AG08395 (cell line): ENCODE results near the gene PHLDA3.

ENCODE experiments used
- DNase-seq: peaks from one replicate; pipeline ENCODE4 v3.0.0; 2012; ENCODE audit warnings: mixed read lengths, low spot score

The PHLDA3 gene

DNA sequence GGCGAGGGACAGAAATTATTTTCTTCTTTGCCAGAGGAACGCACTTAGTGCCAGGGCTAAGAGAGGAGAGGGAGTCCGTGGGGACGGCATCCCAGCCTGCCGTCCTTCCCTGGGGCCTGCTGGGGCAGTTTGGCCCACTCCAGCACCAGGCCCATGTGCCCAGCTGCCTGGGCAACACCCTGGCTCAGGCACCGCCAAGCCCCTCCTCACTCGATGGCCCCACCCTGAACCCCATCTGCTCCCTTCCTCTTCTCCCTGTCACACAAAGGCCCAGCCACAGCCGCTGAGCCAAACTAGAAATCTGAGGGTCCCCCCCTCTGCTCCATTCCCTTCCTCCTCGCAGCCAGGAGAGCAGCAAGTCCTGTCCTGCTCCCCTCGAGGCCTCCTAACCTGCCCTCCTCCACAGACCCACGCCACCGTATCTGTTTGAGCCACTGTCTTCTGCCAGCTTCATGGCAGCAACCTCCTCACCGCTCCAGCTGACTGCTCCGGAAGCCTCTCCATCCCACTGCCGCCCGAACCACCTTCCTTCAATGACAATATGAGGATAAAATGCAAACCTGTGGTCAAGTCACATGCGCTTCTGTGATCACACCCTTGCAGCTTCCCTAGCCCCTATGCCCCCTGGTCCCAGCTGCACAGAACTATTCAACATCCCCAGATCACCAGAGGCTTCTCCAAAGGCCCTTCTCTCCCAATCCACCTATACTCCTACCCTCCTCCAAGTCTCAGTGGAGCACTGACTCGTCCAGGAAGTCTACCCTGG is 39.1 kb downstream of the PHLDA3 start:
- DNase-seq, result no peak

DNA sequence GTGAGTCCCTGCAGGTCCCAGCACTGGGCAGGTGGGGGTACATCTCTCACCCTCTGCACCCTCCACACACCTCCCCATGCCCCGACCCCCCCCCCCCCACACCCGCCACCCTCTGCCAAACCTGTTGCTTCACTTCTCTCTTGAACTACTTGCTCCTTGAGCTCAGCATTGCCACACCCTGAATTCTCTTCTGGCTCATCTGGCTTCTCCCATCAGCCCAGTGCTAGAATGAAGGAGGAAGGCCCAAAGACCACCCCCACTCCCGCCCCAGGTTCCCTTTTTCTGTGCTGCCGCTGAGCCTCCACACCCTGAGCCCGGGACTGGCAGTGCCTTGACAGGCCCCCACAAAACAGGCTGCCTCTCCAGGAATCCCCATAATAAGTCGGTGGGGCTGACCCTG is 41.0 kb downstream of the PHLDA3 start:
- DNase-seq, result no peak

DNA sequence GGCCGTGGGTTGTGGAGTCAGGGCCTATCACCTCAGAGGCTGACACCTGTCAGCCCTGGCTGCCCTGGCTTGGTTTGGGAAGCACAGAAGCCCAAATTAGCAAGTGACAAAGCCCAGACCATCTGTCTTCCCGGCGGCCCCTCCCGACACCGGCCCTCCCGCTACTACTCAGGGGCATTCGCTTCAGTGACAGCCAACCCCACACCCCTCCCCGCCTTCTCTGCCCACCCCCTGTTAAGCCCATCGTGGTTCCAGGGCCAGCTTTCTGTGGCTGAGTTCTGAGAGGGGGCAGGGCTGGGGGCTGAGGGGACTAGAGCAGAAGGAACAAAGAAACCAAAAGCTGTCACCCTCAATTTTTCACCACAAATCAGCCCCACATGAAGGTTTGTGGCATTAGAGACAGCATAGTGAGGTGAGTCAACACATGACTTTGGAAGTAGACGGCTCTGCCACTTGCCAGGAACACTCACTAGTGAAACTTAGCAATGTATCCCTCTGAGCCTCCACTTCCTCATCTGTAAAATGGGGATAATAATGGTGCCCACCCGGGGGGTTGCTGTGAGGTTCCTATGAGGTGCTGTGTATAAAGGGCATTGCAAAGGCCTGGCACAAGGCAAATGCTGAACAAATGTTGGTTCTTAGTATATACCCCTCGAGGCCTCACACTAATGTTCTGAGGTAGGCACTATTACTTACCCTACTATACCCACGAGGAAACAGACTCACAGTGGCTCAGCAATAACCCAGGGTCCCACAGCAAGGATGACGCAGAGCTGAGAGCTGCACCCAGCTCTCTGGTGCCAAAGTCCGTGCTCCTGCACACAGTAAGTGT is 42.3 kb downstream of the PHLDA3 start:
- no peak for DNase-seq

DNA sequence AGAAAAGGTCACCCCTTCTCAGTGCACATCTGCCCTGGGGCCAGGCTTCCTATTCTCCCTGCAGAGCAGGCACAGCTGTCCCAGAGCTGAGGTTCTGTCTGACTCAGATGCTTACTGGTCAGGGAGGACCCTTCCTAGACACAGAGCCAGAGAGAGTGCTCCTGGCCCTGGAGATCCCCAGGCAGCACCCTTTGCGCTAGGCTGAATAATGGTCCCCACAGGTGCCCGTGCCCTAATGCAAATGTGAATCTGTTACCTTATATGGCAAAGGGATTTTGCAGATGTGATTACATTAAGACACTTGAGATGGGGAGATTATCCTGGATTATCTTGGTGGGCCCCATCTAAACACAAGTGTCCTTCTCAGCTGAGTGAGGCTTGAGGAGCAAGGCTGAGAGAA is 44.8 kb downstream of the PHLDA3 start:
- DNase-seq, result no peak

DNA sequence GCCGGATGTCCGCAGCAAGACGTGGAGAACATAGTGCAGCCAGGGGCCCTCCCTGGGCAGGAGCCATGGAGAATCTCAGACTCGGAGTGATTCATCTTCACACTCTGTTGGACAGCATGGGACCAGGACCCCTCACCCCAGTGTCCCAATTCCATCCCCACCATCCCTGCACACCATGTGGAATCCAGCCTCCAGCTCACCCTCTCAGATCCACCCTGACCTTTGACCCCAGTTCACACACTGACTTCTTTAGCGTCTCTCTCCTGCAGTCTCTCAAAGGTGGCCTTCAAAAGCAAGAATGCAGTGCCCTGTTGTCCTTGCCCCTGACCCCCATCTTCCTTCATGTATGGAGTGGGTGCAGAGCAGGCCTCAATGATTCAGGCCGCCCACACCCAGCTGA is 45.3 kb downstream of the PHLDA3 start:
- DNase-seq, result no peak

DNA sequence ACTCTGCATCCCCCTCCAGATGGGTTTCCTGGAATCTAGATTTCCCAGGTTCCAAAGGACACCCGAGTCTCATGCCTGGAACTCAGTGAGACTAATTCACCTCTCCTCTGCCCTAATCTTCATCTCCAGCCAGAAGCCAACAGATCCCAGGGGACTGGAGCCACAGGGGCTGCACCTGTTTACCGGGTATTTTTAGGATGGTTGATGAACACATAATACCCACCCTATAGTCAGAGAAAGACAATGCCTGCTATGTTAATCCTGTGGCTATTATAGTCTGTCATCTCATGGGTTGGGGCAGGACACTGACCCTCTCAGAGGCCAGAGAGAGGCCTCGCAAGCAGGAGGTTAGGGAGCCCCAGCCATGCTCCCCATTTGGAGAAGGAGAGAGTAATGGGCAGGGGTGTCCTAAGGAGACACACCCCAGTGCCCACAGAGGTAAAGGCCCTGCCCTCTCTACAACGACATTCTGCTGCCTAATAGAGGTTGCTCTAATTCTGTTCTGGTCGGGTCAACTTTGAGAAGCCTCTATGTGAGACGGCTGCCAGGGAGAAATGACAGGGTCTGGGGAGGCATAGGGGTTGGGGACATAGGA is 46.5 kb downstream of the PHLDA3 start:
- DNase-seq, result no peak

DNA sequence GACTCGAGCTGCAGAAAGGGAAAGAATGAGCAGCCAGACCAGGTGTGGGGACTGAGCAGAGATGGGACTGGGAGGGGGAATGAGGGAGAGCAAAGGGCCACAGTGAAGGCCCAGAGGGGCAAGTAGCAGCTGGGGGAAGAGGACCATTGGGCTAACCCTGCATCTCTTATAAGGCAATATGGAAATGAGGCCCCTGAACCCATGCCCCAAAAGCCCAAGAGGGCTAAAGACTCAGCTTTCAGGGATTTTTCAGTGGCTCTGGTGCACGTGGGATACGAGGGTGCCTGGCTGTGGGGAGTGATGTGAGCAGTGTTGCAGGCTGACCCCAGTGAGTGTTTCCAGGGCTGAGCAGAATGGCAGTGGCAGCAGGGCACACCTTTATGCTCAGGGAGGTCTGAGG is 47.0 kb downstream of the PHLDA3 start:
- no peak for DNase-seq

DNA sequence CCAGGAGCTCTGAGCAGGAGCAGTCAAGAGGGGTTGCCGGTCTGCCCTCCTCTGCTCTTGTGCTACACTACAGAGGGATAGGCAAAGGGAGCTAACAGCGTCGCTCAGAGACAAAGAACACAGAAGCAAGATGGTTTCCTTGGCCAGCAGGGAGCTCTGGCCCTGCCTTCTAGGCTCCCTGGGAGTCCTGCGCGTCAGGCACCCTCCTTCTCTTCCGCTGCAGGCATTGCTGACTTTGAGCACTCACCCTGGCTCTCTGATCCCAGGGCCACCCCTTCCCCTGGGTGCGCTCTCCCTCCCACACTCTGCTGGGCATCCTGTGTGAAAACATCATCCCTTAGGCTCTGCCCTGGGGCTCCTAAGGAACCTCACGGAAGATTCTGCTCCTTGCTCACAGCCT is 47.9 kb downstream of the PHLDA3 start:
- no peak for DNase-seq

DNA sequence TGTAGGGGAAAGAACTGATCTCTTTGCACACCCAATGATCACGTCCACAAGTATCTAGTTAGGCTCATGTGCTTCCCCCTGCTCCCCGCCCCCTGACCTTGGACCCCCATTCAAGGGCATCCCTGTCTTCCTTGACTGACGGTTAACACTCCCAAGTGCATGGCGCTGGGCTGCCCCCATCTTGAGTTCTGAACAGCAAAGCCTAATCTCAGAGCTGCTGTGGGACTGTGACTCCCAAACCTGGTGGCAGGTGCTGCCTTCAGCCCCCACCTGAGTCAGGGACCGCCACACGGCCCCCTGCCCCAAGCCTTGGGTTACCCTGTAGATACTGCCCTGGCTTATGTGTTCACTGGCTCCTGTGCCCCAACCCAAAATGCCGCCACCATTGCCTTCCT is 48.4 kb downstream of the PHLDA3 start:
- DNase-seq, result no peak

DNA sequence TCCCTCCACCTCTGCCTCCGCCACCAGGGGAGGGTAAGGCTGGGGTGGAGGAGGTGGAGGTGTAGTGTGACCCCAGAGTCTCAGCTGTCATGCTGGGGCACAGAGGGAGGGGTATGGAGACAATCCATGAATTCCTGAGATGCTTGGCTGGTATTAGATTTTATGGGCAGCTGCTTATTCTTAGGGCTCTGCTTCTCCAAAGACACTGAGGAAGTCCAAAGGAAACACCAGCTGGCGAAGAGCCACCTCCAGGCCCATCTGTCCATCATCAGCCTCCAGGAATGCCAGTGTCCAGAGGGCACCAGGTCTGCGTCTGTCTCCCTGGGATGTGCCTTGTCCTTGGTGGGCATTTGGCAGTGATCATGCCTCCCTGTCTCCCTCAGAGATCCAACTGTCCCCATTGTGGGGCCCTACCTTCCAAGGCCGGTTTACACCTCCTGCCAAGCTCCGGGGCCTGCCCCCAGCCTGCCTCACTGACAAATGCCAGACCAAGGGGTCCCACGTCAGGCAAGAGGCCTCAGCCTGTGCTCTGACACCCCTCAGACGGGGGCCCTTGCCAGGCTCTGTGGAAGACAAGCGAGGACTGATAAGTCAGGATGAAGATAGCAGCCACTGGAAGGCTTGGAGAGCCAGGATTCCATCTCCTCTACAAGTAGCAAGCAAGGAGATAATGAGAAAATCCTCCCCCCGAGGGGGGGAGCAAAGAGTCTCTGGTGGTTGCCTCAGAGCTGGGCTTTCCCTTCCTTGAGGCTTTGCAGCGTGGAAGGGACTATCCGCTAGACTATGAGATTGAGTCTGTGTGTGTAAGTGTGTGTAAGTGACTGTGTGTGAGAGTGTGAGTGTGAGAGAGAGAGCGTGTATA is 49.0 kb downstream of the PHLDA3 start:
- no peak for DNase-seq

DNA sequence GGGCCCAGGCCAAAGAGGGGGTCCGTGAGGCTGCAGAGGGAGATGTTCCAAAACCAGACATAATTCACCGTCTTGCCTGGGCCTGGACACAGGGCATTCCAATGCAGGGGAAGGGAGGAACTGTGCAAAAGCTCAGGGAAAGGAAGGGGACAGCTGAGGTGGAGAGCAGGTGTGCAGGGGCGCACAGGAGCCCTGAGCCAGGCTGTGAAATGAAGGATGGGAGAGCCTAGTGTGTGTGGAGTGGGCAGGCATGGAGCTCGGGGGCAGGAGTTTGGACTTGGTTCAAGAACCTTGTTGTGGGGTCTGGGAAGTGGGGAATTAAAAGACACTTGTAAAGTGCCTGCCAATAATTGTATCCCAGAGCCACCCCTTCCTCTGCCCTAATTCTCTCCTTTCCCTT is 49.7 kb downstream of the PHLDA3 start:
- no peak for DNase-seq

DNA sequence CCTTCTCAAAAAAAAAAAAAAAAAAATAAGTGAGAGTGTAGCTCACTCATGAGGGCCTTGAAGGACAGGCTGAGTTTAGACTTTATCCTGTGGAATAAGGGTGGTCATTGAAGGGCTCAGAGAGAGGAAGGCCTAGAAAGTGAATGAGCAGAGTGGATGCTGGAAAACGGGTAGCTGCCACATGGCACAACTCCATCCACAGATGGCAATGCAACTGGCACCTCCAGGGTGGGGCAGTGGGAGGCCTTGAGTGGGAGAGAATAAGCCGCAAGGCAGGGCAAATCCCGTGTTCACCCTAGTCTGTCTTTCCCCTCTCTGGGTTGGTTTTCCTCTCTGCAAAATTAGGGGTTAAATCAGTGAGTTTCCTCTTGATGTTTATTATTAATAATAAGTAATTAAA is 50.5 kb downstream of the PHLDA3 start:
- no peak for DNase-seq
